ENCODE results near the gene PRR13. TPM values are rescaled to one million over a fixed set of nuclear protein-coding genes. Genes with fewer than 3 reads are reported as not detected.

PRR13 gene
- total and polyA plus RNA-seq, 3 donors from 2014 or later: 43.4 to 120 (median 48.5) TPM

DNA sequence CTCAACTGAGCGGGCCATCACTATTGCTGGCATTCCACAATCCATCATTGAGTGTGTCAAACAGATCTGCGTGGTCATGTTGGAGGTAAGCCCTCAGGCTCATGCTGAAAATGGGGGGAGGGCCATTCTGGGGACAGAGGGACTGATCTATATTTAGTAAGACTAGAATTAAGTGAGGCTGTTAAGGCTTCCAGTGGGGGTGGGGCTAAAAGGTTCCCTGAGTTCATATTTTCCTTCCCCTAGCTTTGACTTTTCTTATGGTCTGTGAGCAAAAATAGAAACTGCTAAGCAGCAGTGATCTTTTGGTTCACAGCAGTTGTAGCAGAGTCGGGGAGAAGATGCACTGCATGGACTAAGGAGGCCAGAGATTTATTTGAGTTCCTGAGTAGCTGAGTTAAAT is 19.5 kb downstream of the PRR13 start:
- peaks cover 12% of the 10 kb centered on the region for H3K4me1 ChIP-seq

DNA sequence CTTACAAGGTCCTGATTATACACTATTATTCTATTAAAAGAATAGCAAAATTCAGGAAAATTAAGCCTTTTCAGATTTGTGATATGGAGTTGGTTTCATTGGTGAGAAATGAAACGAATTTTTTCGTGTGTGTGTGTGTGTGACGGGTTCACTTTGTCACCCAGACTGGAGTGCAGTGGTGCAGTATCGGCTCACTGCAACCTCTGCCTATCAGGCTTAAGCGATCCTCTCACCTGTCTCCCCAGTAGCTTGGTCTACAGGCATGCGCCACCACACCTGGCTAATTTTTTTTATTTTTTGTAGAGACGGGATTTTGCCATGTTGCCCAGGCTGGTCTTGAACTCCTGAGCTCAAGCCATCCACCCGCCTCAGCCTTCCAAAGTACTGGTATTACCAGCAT is 20.1 kb downstream of the PRR13 start:
- H3K27ac ChIP-seq: no peak overlapping the region
- H3K27me3 ChIP-seq: no peaks in the 10 kb centered on the region
- TF ChIP-seq, protein P1, sequence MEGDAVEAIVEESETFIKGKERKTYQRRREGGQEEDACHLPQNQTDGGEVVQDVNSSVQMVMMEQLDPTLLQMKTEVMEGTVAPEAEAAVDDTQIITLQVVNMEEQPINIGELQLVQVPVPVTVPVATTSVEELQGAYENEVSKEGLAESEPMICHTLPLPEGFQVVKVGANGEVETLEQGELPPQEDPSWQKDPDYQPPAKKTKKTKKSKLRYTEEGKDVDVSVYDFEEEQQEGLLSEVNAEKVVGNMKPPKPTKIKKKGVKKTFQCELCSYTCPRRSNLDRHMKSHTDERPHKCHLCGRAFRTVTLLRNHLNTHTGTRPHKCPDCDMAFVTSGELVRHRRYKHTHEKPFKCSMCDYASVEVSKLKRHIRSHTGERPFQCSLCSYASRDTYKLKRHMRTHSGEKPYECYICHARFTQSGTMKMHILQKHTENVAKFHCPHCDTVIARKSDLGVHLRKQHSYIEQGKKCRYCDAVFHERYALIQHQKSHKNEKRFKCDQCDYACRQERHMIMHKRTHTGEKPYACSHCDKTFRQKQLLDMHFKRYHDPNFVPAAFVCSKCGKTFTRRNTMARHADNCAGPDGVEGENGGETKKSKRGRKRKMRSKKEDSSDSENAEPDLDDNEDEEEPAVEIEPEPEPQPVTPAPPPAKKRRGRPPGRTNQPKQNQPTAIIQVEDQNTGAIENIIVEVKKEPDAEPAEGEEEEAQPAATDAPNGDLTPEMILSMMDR (IDR thresholded peaks at IDR 0.05): no peak
- no peak for TF ChIP-seq POLR2A (IDR thresholded peaks at IDR 0.05)
- no peaks in the 10 kb centered on the region for H3K9me3 ChIP-seq
- H3K4me3 ChIP-seq: no peak overlapping the region
- WGBS, 2 donors: 78 to 80% methylated on average over 8 of the region's 8 CpGs
- DNase-seq: no peak
- H3K4me1 ChIP-seq: peaks cover 10% of the 10 kb centered on the region
- H3K36me3 ChIP-seq (ENCODE audit: low read depth, missing control alignments): peaks cover 7% of the 10 kb centered on the region
- intact Hi-C loops (cut with DNase I; ENCODE audit: low total_unique reads): no loop called here

More for the DNA sequence above, 19.5 kb downstream of the PRR13 start:
- H3K27me3 ChIP-seq: no peaks in the 10 kb centered on the region
- H3K27ac ChIP-seq: no peak overlapping the region
- 72 to 84% methylated on average over 3 of the region's 3 CpGs for WGBS, 2 donors
- DNase-seq: no peak
- no peaks in the 10 kb centered on the region for H3K9me3 ChIP-seq
- peaks cover 7% of the 10 kb centered on the region for H3K36me3 ChIP-seq (ENCODE audit: low read depth, missing control alignments)
- intact Hi-C loops (cut with DNase I; ENCODE audit: low total_unique reads): no loop called here
- H3K4me3 ChIP-seq: no peak overlapping the region
- TF ChIP-seq, protein P1 (IDR thresholded peaks at IDR 0.05): no peak

DNA sequence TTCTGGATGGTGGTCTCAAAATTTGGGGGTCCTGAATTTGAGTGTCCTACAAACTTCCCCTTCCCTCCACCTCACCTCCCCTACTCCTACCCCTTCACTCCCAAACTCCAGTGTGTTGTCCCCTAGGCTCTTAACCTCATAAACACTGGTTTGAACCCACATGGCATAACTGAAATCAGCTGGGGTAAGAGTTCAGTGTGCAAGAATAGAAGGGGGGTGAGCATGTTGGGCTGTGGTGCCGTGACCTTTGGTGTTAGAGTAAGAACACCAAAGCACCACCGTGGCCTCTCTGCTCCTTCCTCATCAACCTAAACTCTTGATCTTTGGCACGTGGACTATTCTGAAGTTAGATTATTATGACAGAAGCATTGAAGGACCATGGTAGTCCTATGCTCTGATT is 21.4 kb downstream of the PRR13 start:
- no peak overlapping the region for H3K27ac ChIP-seq
- DNase-seq: no peak
- H3K27me3 ChIP-seq: no peaks in the 10 kb centered on the region
- peaks cover 7% of the 10 kb centered on the region for H3K36me3 ChIP-seq (ENCODE audit: low read depth, missing control alignments)
- H3K9me3 ChIP-seq: no peaks in the 10 kb centered on the region
- WGBS, 2 donors: 53 to 56% methylated on average over 3 of the region's 3 CpGs
- TF ChIP-seq, protein P1 (IDR thresholded peaks at IDR 0.05): no peak
- TF ChIP-seq POLR2A (IDR thresholded peaks at IDR 0.05): no peak
- H3K4me1 ChIP-seq: peaks cover 10% of the 10 kb centered on the region
- no peak overlapping the region for H3K4me3 ChIP-seq
- intact Hi-C loops (cut with DNase I; ENCODE audit: low total_unique reads): no loop called here

DNA sequence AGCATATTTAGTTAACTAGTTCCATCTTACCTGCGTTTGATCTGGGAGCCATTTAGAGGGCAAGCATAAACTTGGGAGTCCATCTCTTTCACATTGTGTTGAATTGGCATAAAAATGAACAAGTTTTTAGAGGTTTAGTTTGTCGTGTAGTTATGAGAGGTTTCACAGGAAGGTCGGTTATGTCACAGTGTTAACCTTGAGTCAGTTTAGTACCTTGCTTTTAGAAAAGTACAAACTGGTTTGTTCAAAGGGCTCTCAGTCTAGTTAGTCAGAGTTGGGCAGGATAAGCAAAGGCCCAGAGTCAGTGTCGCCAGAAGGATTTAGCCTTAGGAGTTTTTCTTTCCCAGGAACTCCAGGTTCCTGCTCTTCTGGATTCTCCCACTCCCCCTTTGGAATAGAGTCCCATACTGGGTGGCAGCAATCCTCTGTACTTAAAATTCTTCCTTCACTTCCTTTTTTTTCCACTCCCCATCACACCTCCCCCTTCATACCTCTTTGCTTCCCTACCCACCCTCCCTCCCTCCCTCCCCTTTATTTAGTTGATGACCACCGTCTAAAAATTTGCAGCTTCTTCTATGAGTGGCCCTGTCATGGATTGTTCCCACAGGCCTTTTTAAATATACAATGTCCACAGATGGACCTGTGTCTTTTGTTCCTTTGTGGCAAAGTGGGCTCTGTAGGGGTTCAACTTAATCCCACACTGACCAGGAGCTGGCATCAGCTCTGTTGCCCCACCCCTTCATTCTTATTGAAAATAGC is 22.4 kb downstream of the PRR13 start:
- peaks cover 7% of the 10 kb centered on the region for H3K36me3 ChIP-seq (ENCODE audit: low read depth, missing control alignments)
- no peak for TF ChIP-seq POLR2A (IDR thresholded peaks at IDR 0.05)
- TF ChIP-seq, protein P1 (IDR thresholded peaks at IDR 0.05): no peak
- no peak overlapping the region for H3K4me3 ChIP-seq
- DNase-seq: no peak
- no peaks in the 10 kb centered on the region for H3K27me3 ChIP-seq
- H3K4me1 ChIP-seq: peaks cover 10% of the 10 kb centered on the region
- H3K27ac ChIP-seq: no peak overlapping the region
- 51 to 52% methylated on average over 5 of the region's 5 CpGs for WGBS, 2 donors
- no peaks in the 10 kb centered on the region for H3K9me3 ChIP-seq
- intact Hi-C loops (cut with DNase I; ENCODE audit: low total_unique reads): no loop called here

Data from testis (tissue), 3 donors.